Right atrium auricular region (tissue), 2 donors: ENCODE data around the gene PALLD. TPM values are rescaled to one million over a fixed set of nuclear protein-coding genes. Genes with fewer than 3 reads are reported as not detected.

ENCODE experiments used
- DNase-seq: peaks from one replicate; pipeline ENCODE4 v3.0.0-alpha.2; 2019; ENCODE audit warnings: low spot score
- H3K27ac ChIP-seq, 2 donors: fragments of 200-600 bp; sonication (generic); 1 replicate in 1 of 2; 2 replicates in 1 of 2; pipeline ENCODE4 v1.5.1; 2016 to 2019
- H3K27me3 ChIP-seq, 2 donors: fragments of 200-600 bp; sonication (generic); one replicate each; pipeline versions ENCODE4 v1.5.1 to v1.6.0; 2017 to 2019
- H3K36me3 ChIP-seq: fragments of 200-600 bp; sonication (generic); one replicate; pipeline ENCODE4 v1.5.1; 2016
- H3K4me1 ChIP-seq, 2 donors: fragments of 200-600 bp; sonication (generic); one replicate each; pipeline versions ENCODE4 v1.5.1 to v1.6.0; 2017 to 2019
- H3K4me3 ChIP-seq, 2 donors: fragments of 200-600 bp; sonication (generic); 1 replicate in 1 of 2; 2 replicates in 1 of 2; pipeline ENCODE4 v1.5.1; 2017 to 2019; ENCODE audit warnings: mild to moderate bottlenecking in 1 of 2, moderate library complexity in 1 of 2
- H3K9me3 ChIP-seq, 2 donors: fragments of 200-600 bp; sonication (generic); one replicate each; pipeline ENCODE4 v1.5.1; 2019
- total RNA-seq, 2 donors: library from RNA; depleted of rRNA; stranded (reverse); fragments of >200 nt; gene quantifications; one replicate each; pipeline ENCODE4 v1.1.0, GENCODE V29; 2016
- TF ChIP-seq, protein P1 (sequence below), 2 donors: fragments of 200-600 bp; sonication (generic); IDR thresholded peaks; one replicate each; pipeline ENCODE4 v1.5.1; 2019; ENCODE audit warnings: antibody characterized with exemption in 2 of 2

PALLD gene
- total RNA-seq, 2 donors from 2014 or later = 764 to 782 TPM

DNA sequence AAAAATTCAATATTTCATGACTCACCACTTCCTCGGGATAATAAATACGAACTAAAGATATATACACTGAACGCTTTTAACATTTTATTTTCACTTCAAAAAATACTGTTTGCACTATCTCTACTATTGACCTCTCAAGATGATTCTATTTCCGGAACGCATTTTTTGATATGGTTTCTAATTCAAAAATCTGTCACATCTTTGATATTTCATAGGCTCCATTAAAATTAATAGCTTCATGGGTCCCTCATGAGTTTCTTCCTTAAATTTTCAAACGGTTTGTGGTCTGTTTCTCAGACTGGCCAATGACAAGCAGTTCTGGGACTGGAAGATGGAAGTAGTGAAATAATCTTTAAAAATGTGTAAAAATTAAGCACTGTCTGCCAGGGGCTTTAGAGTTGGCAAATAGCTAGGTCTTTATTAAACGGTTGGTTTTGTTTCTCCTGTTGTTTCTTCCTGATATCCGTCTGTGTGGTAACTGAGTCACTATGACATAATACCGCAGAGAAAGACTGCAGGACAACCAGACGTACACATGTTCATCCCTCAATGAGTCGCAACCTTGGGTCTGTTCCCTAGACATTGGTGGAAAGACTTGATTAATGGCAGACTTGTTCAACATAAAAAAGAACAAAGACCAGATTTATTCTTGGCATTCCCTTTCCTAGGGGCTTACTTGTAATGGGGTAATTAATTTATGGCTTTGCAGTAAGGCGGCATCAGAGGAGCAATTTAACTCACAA, 133.8 kb downstream of the PALLD start:
- Histone ChIP-seq H3K4me1 (peaks cover 0 to 41% of the 10 kb centered on the region in 2 donors), H3K4me3 (peak overlapping the region; percentile 42 to 58), H3K27ac (peak overlapping the region in 1 of 2 donors; percentile 84), H3K36me3 (no peaks in the 10 kb centered on the region), H3K27me3 (no peaks in the 10 kb centered on the region), H3K9me3 (no peaks in the 10 kb centered on the region)
- DNase-seq = no peak
- TF ChIP-seq, protein P1, sequence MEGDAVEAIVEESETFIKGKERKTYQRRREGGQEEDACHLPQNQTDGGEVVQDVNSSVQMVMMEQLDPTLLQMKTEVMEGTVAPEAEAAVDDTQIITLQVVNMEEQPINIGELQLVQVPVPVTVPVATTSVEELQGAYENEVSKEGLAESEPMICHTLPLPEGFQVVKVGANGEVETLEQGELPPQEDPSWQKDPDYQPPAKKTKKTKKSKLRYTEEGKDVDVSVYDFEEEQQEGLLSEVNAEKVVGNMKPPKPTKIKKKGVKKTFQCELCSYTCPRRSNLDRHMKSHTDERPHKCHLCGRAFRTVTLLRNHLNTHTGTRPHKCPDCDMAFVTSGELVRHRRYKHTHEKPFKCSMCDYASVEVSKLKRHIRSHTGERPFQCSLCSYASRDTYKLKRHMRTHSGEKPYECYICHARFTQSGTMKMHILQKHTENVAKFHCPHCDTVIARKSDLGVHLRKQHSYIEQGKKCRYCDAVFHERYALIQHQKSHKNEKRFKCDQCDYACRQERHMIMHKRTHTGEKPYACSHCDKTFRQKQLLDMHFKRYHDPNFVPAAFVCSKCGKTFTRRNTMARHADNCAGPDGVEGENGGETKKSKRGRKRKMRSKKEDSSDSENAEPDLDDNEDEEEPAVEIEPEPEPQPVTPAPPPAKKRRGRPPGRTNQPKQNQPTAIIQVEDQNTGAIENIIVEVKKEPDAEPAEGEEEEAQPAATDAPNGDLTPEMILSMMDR (IDR thresholded peaks at IDR 0.05) = no peak

DNA sequence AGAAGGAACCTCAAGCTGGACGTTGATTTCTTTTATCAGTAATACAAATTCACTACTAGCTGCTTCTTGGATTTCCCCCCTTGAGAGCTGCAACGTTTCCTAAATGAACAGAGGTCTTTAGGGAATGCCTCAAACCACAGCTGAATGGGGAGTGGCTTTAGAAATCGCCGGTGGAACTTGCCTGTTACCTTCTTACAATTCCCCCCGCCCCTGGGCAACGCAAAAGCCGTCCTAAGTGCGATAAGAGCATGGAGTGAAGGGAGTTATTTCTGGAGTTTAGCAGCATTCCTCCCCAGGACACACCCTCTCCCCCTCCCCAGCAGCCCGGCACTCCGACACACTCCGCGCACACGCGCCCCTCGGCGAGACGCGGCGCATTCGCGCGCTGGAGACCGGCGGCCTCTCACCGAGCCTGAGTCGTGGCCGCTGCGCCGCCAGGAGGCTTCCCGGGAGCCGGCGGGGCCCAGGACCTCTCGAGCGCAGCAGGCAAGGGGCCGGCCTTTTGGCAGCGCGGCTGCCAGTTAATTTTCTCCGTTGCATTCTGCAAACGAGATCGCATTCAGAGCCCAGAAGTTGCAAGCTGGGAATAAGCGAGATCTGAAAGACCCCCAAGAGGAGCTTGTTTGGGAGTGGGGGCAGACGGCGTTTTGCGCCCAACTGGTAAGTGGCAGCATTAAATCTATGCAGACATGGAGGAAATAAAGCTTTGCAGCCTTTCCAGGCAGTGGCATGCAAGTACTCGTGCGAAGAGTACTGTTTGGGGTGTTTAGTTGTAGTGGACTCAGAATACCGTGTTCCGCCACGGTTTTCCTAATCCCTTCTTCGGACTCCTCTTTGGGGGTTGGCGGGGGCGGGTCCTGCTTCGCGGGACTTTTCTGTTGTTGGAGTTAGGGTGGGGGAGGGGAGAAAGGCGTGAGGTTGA, 134.7 kb downstream of the PALLD start:
- Histone ChIP-seq H3K36me3 (no peaks in the 10 kb centered on the region), H3K27me3 (no peaks in the 10 kb centered on the region), H3K27ac (peak overlapping the region; percentile 79 to 84), H3K4me3 (peak overlapping the region; percentile 42 to 58), H3K9me3 (no peaks in the 10 kb centered on the region), H3K4me1 (peaks cover 0 to 49% of the 10 kb centered on the region in 2 donors)
- DNase-seq = peak; percentile 72
- TF ChIP-seq, protein P1 (IDR thresholded peaks at IDR 0.05) = peak in 1 of 2 donors; percentile 63

DNA sequence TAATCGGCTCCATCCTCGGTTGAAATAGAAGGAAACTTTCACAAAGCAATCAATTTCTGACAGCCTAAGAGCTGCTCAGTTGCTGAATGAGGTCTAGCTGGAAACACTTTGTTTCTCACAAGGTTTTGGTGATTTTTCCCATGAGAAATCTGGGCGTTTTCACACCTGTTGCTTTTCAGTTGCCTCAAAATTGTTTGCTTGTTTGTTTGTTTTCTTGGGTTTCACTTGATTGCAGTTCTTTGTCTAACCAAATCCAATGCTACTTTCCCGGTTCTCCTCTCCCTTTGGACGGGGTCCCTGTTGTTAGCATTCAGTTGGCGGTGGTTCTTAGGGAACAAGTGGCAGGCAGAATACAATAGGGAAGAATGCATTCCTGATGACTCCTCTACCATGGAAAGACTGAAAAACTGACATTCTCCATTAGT, 135.5 kb downstream of the PALLD start:
- H3K9me3 ChIP-seq = no peaks in the 10 kb centered on the region
- TF ChIP-seq, protein P1 (IDR thresholded peaks at IDR 0.05) = no peak
- DNase-seq = no peak
- H3K27me3 ChIP-seq = no peaks in the 10 kb centered on the region
- peaks cover 0 to 55% of the 10 kb centered on the region in 2 donors for H3K4me1 ChIP-seq
- peak overlapping the region; percentile 79 to 84 for H3K27ac ChIP-seq
- peak overlapping the region; percentile 42 to 58 for H3K4me3 ChIP-seq
- H3K36me3 ChIP-seq = no peaks in the 10 kb centered on the region

DNA sequence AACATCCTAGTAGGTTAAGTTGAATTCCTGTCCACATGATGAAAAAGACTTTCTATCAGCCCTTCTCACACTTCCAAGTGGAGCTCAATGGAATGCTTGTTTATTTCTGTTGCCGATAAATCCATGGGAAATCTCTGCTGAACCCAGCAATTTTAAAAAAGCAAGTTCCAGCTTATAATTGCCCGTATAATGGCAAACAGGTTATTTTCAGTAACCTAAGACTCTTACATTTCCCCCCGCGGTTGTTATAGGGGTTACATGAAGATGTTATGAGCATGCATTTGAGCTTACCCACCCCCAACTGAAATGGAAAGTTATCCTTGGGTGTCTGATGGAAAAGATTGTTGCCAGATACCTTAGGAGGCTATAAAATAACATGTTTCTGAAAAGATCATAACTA, 136.2 kb downstream of the PALLD start:
- TF ChIP-seq, protein P1 (IDR thresholded peaks at IDR 0.05) = no peak
- Histone ChIP-seq H3K9me3 (no peaks in the 10 kb centered on the region), H3K27ac (peak overlapping the region; percentile 79 to 84), H3K27me3 (no peaks in the 10 kb centered on the region), H3K4me1 (peaks cover 0 to 59% of the 10 kb centered on the region in 2 donors), H3K36me3 (no peaks in the 10 kb centered on the region), H3K4me3 (peak overlapping the region in 1 of 2 donors; percentile 58)
- no peak for DNase-seq

DNA sequence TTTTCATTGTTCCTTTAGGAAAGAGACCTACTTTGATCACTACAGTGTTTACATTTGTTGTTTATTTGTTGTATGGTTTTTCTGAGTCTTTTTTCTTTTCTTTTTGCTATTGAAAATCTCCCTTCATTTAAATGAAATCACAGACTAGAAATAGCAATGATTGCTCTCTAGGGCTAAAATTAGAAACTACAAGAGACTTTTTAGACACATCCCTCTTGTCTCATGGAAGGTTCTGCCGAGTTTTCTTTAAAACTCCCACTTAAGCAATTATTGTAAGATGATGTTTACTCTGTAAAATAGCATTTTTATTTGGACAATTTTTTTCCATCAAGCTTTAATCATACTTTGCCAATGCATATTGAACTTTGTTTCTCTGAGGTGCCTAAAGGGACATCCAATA, 136.6 kb downstream of the PALLD start:
- Histone ChIP-seq H3K27ac (peak overlapping the region; percentile 79 to 84), H3K36me3 (no peaks in the 10 kb centered on the region), H3K9me3 (no peaks in the 10 kb centered on the region), H3K4me3 (peak overlapping the region in 1 of 2 donors; percentile 58), H3K27me3 (no peaks in the 10 kb centered on the region), H3K4me1 (peaks cover 0 to 59% of the 10 kb centered on the region in 2 donors)
- TF ChIP-seq, protein P1 (IDR thresholded peaks at IDR 0.05) = no peak
- DNase-seq = no peak
